Measurements from ENCODE around the gene POLR2H.

The POLR2H gene

DNA sequence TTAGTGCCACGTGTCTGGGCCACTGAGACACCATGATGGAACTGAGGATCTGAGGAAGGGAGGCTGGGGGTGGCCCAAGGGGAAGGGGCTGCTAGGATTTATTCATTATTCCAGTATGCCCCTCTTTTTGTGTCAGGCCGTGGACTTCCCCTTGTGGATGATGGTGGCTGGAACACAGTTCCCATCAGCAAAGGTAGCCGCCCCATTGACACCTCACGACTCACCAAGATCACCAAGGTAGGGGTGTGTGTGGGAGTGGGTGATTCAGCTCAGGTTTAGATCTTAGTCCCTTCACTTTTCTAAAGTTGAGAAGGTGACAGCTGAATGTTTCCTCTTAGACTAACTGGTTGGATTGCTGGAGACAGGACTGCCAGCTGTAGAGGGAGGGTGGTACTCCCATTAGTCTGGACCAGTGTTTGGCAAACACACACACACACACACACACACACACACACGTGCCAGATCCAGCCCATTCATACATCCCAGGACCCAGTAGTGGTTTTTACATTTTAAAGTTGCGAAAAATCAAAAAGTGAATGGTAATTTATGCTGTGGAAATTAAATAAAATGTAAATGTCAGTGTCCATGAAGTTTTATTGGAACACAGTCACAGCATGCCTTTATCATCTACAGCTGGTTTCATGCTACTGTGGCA, 35.7 kb upstream of the POLR2H start:
- in situ Hi-C loops (cut with HindIII; ENCODE audit: low pct_unique_long_range_greater_than_20kb, low sequenced_read_pairs): no loop called here
- no peak for TF ChIP-seq JUND (IDR thresholded peaks at IDR 0.05; ENCODE audit: low read depth)
- DNase-seq (ENCODE audit: low read depth in 1 of 2, low spot score in 1 of 2): peak in 1 of 2 experiments; percentile 1

DNA sequence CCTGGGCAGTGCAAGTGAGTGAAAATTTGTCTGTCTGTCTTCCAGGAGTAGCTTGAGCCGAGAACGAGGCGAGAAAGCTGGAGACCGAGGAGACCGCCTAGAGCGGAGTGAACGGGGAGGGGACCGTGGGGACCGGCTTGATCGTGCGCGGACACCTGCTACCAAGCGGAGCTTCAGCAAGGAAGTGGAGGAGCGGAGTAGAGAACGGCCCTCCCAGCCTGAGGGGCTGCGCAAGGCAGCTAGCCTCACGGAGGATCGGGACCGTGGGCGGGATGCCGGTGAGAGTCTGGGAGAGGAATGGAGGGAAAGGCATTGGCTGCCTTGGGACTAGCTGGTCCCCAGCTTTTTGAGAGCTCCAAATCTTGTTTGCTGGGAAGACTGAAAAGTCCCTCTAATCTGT, 34.3 kb upstream of the POLR2H start:
- in situ Hi-C loops (cut with HindIII; ENCODE audit: low pct_unique_long_range_greater_than_20kb, low sequenced_read_pairs): no loop called here
- TF ChIP-seq JUND (IDR thresholded peaks at IDR 0.05; ENCODE audit: low read depth): no peak
- DNase-seq (ENCODE audit: low read depth in 1 of 2, low spot score in 1 of 2): peak in 1 of 2 experiments; percentile 0

DNA sequence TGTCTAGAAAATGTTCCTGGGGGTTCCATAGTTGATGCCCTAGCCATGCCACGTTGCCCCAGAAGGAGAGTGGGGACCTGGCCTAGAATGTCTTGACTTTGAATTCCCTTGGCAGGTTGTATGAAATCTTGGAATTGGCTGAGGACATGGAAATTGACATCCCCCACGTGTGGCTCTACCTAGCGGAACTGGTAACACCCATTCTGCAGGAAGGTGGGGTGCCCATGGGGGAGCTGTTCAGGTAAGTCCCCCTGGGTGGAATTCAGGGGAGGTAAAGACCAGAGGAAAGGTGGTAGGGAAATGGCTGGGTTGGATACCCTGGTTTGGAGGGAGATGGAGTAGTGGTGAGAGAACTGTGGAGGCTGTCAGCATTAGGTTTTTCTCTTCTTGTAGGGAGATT, 33.0 kb upstream of the POLR2H start:
- DNase-seq (ENCODE audit: low read depth in 1 of 2, low spot score in 1 of 2): no peak
- in situ Hi-C loops (cut with HindIII; ENCODE audit: low pct_unique_long_range_greater_than_20kb, low sequenced_read_pairs): no loop called here
- no peak for TF ChIP-seq JUND (IDR thresholded peaks at IDR 0.05; ENCODE audit: low read depth)

DNA sequence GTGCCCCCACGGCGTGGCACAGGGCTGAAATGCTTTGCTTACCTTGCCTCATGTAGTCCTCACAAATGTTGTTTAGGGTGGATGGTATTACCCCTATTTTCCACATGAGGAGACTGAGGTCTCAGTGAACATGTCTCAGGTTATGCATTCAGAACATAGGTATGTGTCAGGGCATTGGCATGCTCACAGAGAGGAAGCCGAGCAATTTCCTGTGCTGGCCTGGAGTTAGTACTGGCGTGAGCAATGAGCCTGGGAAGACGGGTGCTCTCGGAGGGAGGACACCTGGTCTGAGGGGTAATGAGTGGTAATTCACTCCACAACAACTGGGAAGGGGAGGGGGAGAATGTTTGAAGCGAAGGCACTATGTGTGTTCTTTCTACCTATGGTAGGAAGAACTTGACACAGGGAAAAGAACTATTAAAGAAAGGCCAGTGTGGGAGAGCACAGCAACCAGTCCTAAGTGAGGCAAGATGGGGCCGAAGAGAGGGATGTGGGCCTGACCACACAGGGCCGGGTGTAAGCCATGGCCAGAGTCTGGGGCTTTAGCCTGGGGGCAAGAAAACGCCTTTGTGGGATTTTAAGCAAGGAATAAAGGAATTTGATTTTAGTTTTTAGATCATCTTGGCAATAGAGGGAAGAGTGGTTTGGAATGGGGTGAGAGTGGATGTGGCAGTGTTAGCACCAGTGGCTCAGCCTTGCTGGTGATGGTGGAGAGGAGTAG, 29.0 kb upstream of the POLR2H start:
- no peak for TF ChIP-seq JUND (IDR thresholded peaks at IDR 0.05; ENCODE audit: low read depth)
- no peak for DNase-seq (ENCODE audit: low read depth in 1 of 2, low spot score in 1 of 2)
- in situ Hi-C loops (cut with HindIII; ENCODE audit: low pct_unique_long_range_greater_than_20kb, low sequenced_read_pairs): no loop called here

DNA sequence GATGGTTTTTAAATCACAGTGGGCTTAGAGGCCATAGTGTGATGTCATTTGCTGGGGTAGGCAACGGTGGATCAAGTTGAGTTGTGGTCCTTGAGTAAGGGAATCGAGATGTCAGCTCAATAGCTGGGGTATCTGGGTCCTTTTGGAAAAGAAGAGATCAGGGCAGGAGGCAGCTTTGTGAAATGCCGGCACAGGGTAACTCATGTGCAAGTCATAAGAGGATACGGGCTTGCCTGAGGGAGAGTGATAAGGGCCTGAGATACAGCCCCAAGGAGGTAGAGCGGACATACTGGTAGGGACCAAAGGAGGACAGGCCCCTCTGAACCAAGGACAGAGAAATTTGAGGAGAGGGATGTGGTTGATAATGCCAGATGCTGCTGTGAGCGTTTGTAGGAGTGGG, 28.3 kb upstream of the POLR2H start:
- TF ChIP-seq JUND (IDR thresholded peaks at IDR 0.05; ENCODE audit: low read depth): no peak
- in situ Hi-C loops (cut with HindIII; ENCODE audit: low pct_unique_long_range_greater_than_20kb, low sequenced_read_pairs): no loop called here
- no peak for DNase-seq (ENCODE audit: low read depth in 1 of 2, low spot score in 1 of 2)

- no peak for DNase-seq (ENCODE audit: low read depth in 1 of 2, low spot score in 1 of 2)
- in situ Hi-C loops (cut with HindIII; ENCODE audit: low pct_unique_long_range_greater_than_20kb, low sequenced_read_pairs): no loop called here
- no peak for TF ChIP-seq JUND (IDR thresholded peaks at IDR 0.05; ENCODE audit: low read depth)
Measured at GRCh38 chr3:184333700-184334099, 27.8 kb upstream of the POLR2H start.

DNA sequence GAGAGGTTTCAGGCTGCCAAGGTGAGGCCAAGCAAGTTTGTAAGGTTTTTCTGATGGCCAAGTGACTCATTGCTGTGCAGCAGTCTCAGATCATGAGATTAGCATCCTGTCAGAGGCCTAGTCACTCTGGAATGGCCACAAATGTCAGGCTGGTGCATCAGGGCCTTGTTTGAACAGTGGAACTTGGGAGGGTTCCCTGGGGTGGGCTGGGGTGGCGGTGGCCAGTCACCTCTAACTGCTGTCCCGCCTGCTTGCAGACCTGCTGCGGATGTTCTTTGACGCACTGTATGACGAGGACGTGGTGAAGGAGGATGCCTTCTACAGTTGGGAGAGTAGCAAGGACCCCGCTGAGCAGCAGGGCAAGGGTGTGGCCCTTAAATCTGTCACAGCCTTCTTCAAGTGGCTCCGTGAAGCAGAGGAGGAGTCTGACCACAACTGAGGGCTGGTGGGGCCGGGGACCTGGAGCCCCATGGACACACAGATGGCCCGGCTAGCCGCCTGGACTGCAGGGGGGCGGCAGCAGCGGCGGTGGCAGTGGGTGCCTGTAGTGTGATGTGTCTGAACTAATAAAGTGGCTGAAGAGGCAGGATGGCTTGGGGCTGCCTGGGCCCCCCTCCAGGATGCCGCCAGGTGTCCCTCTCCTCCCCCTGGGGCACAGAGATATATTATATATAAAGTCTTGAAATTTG, 26.9 kb upstream of the POLR2H start:
- in situ Hi-C loops (cut with HindIII; ENCODE audit: low pct_unique_long_range_greater_than_20kb, low sequenced_read_pairs): no loop called here
- peak; percentile 64 to 78 for DNase-seq (ENCODE audit: low read depth in 1 of 2, low spot score in 1 of 2)
- TF ChIP-seq JUND (IDR thresholded peaks at IDR 0.05; ENCODE audit: low read depth): peak; percentile 58; the same call in 1 of the 2 replicates

- TF ChIP-seq JUND (IDR thresholded peaks at IDR 0.05; ENCODE audit: low read depth): no peak
- DNase-seq (ENCODE audit: low read depth in 1 of 2, low spot score in 1 of 2): peak in 1 of 2 experiments; percentile 55
- in situ Hi-C loops (cut with HindIII; ENCODE audit: low pct_unique_long_range_greater_than_20kb, low sequenced_read_pairs): no loop called here
Measured at GRCh38 chr3:184335291-184335660, 26.2 kb upstream of the POLR2H start.

GRCh38 chr3:184335661-184336546, 25.6 kb upstream of the POLR2H start:
- in situ Hi-C loops (cut with HindIII; ENCODE audit: low pct_unique_long_range_greater_than_20kb, low sequenced_read_pairs): no loop called here
- DNase-seq (ENCODE audit: low read depth in 1 of 2, low spot score in 1 of 2): peak; percentile 94 to 97
- TF ChIP-seq JUND (IDR thresholded peaks at IDR 0.05; ENCODE audit: low read depth): no peak; the same call in 1 of the 2 replicates

DNA sequence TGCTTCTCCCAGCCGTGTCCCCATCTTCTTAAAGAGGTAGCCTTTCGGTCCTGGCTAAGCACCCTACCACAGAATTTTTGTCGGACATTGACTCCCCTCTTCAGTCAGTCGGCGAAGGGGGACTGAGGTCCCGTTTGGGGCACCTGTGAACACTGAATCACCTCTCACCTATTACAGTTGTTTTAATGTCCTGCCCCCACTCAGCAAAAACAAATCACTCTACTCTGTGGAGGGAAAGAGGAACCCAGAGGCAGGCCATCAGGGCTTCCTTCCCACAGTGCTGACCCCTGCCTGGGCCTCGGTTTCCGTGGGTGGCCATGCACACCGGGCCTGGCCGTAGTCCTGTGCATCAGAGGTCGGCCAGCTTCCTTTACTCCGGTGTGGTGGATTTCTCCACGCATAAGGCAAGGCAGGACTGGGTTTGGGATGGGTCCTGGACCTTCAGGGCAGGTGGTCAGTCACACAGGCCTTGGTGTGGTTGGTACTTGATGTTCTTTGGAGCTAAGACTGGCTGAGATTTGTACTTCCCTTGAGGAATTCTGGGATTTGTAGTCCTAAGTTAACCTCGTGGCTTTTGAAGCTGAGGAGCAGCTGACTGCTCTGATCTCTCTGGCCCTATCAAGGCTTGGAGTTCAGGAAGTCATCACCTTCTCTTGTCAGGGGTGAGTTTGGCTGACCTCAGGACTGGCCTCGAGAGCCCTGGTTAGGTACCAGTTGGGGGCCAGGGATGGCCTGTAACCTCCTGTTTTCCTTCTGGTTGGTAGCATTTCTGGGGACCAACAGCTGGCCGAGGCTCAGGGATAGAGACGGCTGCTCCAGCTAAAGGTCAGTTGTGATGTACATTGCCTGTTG, 24.7 kb upstream of the POLR2H start:
- in situ Hi-C loops (cut with HindIII; ENCODE audit: low pct_unique_long_range_greater_than_20kb, low sequenced_read_pairs): no loop called here
- DNase-seq (ENCODE audit: low read depth in 1 of 2, low spot score in 1 of 2): peak; percentile 72 to 86
- no peak for TF ChIP-seq JUND (IDR thresholded peaks at IDR 0.05; ENCODE audit: low read depth)

DNA sequence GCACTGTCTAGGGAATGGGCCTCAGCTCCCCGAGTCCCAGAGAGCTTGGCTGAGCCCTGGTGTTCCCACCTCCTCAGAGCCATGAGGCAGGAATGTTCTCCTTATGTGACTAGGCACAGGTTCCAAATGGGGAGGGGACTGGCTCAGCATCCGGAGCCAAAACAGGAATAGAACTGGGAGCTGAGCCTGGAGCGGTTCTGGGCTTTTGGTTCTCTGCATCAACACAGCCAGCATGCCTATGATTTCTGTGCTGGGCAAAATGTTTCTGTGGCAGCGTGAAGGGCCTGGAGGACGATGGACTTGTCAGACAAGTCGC, 24.2 kb upstream of the POLR2H start, which contains the start of gene FAM131A:
Gene FAM131A, plus strand, starts transcription at position 202 of the 316 bp plus-strand sequence. Its CDS starts 31 bp downstream, at position 233.
- TF ChIP-seq JUND (IDR thresholded peaks at IDR 0.05; ENCODE audit: low read depth): no peak
- DNase-seq (ENCODE audit: low read depth in 1 of 2, low spot score in 1 of 2): no peak
- in situ Hi-C loops (cut with HindIII; ENCODE audit: low pct_unique_long_range_greater_than_20kb, low sequenced_read_pairs): no loop called here
